HCT116 (cell line): Measurements from ENCODE around the gene IL17B. TPM values are rescaled to one million over a fixed set of nuclear protein-coding genes. Genes with fewer than 3 reads are reported as not detected.
A peak's percentile ranks its signal among the peaks of the same experiment; 100 is the strongest.

Experiments used
- ATAC-seq: fragments of 200-7000 bp; cut with Tn5 transposase; 2 replicates; pipeline ENCODE4 v1.9.1; 2020; ENCODE audit warnings: mild to moderate bottlenecking, moderate library complexity
- BruUV-seq: library from RNA; stranded (reverse); fragments of 400-500 nt; replicated peaks from 2 replicates; lab custom pipeline; 2021; lab: Mats Ljungman, UMichigan
- CTCF ChIA-PET: fragments of 300-600 bp; sonication (Branson Sonifier 250); formaldehyde crosslinking; loops from one replicate; lab custom pipeline; 2021; ENCODE audit warnings: antibody characterized with exemption; lab: Charles Lee
- POLR2A ChIA-PET: fragments of 300-600, 350-600 bp; sonication (Branson Sonifier 250); formaldehyde crosslinking; loops from one replicate; lab custom pipeline; 2021; ENCODE audit warnings: antibody characterized with exemption; lab: Charles Lee
- RAD21 ChIA-PET, 2 experiments: fragments of 300-600 bp; sonication (Branson Sonifier 250); formaldehyde crosslinking; loops; one replicate each; lab custom pipeline; 2023; ENCODE audit warnings: low total read pairs in 2 of 2; ENCODE audit not compliant: uncharacterized antibody in 2 of 2, unreplicated experiment in 2 of 2, low non-redundant PET in 1 of 2; lab: Charles Lee
- DNase-seq: peaks from one replicate; pipeline ENCODE4 v3.0.0-alpha.2; 2010; ENCODE audit warnings: low read depth, low spot score
- H2AFZ ChIP-seq: fragments of 200-600 bp; shearing (Covaris generic), sonication (generic); 2 replicates; pipeline ENCODE4 v1.6.1; 2017; ENCODE audit warnings: low read depth, mixed run types, mixed read lengths, antibody characterized with exemption, low read length; ENCODE audit not compliant: poor library complexity, severe bottlenecking
- H3K27ac ChIP-seq: 2 replicates; pipeline ENCODE4 v1.5.1; 2012; ENCODE audit warnings: low read depth, low read length
- H3K27me3 ChIP-seq: fragments of 200-600 bp; sonication (generic); 2 replicates; pipeline ENCODE4 v1.6.1; 2016; ENCODE audit warnings: mixed run types, low read length, mixed read lengths; ENCODE audit not compliant: insufficient read depth
- H3K36me3 ChIP-seq, 2 experiments: fragments of 200-500 bp in 1 of 2; fragments of 200-600 bp in 1 of 2; sonication (Bioruptor generic) in 1 of 2; sonication (generic) in 1 of 2; 2 replicates each; pipeline versions ENCODE4 v1.5.1 to v1.6.1; 2014 to 2016; ENCODE audit warnings: low read length in 2 of 2, inconsistent platforms in 1 of 2, mixed read lengths in 1 of 2, mixed run types in 1 of 2; ENCODE audit not compliant: insufficient read depth in 2 of 2, control insufficient read depth in 1 of 2
- H3K4me1 ChIP-seq, 2 experiments: fragments of 200-600 bp in 1 of 2; sonication (generic) in 1 of 2; 2 replicates each; pipeline versions ENCODE4 v1.5.1 to v1.6.1; 2012 to 2017; ENCODE audit warnings: low read length in 2 of 2, inconsistent platforms in 1 of 2, mild to moderate bottlenecking in 1 of 2, mixed read lengths in 1 of 2, mixed run types in 1 of 2, moderate library complexity in 1 of 2; ENCODE audit not compliant: insufficient read depth in 2 of 2, control insufficient read depth in 1 of 2
- H3K4me2 ChIP-seq: fragments of 200-600 bp; sonication (generic); 2 replicates; pipeline ENCODE4 v1.6.1; 2017; ENCODE audit warnings: mixed run types, low read length, mixed read lengths
- H3K4me3 ChIP-seq, 2 experiments: fragments of 200-600 bp in 1 of 2; sonication (generic) in 1 of 2; replicated peaks in 1 of 2; 2 replicates each; pipeline ENCODE4 v1.5.1; 2011 to 2016; ENCODE audit warnings: low read length in 2 of 2, control low read depth in 1 of 2, low read depth in 1 of 2, mild to moderate bottlenecking in 1 of 2, mixed read lengths in 1 of 2, mixed run types in 1 of 2
- H3K79me2 ChIP-seq: fragments of 200-600 bp; sonication (generic); 2 replicates; pipeline ENCODE4 v1.6.1; 2017; ENCODE audit warnings: mild to moderate bottlenecking, mixed run types, low read length, moderate library complexity, mixed read lengths; ENCODE audit not compliant: insufficient read depth
- H3K9ac ChIP-seq: fragments of 200-600 bp; sonication (generic); 2 replicates; pipeline ENCODE4 v1.6.1; 2016; ENCODE audit warnings: low read length, mixed read lengths
- H3K9me2 ChIP-seq: fragments of 200-600 bp; sonication (generic), shearing (Covaris generic); 2 replicates; pipeline ENCODE4 v1.6.1; 2017; ENCODE audit warnings: mixed run types, mild to moderate bottlenecking, moderate library complexity; ENCODE audit not compliant: insufficient read depth
- H3K9me3 ChIP-seq, 2 experiments: fragments of 200-500 bp in 1 of 2; fragments of 200-600 bp in 1 of 2; sonication (Bioruptor generic) in 1 of 2; sonication (generic) in 1 of 2; 2 replicates each; pipeline ENCODE4 v1.6.1; 2014 to 2017; ENCODE audit warnings: low read length in 2 of 2, mixed read lengths in 2 of 2, inconsistent platforms in 1 of 2, low read depth in 1 of 2, mild to moderate bottlenecking in 1 of 2, mixed run types in 1 of 2, moderate library complexity in 1 of 2; ENCODE audit not compliant: control insufficient read depth in 1 of 2, insufficient read depth in 1 of 2
- H4K20me1 ChIP-seq: fragments of 200-600 bp; sonication (generic), shearing (Covaris generic); 2 replicates; pipeline ENCODE4 v1.6.1; 2017; ENCODE audit warnings: mixed run types, mild to moderate bottlenecking, moderate library complexity; ENCODE audit not compliant: insufficient read depth
- CBX3 ChIP-seq: IDR thresholded peaks from 2 replicates; pipeline ENCODE4 v1.6.1; 2012; ENCODE audit warnings: low read depth
- CEBPB ChIP-seq: IDR thresholded peaks from 2 replicates; pipeline ENCODE4 v1.6.1; 2012; ENCODE audit warnings: low read depth
- ELF1 ChIP-seq: IDR thresholded peaks from 2 replicates; pipeline ENCODE4 v1.6.1; 2012; ENCODE audit warnings: low read depth, borderline replicate concordance
- EZH2phosphoT487 ChIP-seq: fragments of 200-600 bp; IDR thresholded peaks from 2 replicates; pipeline ENCODE4 v1.6.1; 2018; ENCODE audit warnings: antibody characterized with exemption, borderline replicate concordance
- FOSL1 ChIP-seq: IDR thresholded peaks from 2 replicates; pipeline ENCODE4 v1.6.1; 2012; ENCODE audit warnings: low read depth
- JUND ChIP-seq: IDR thresholded peaks from 2 replicates; pipeline ENCODE4 v1.6.1; 2012
- POLR2A ChIP-seq: IDR thresholded peaks from 2 replicates; pipeline ENCODE4 v1.7.0; 2011; ENCODE audit warnings: borderline replicate concordance; ENCODE audit not compliant: insufficient read depth, insufficient read length; ENCODE audit errors: extremely low read depth
- POLR2AphosphoS5 ChIP-seq: IDR thresholded peaks from 2 replicates; pipeline ENCODE4 v1.6.1; 2011; ENCODE audit warnings: mild to moderate bottlenecking, low read depth, low read length, moderate library complexity
- RAD21 ChIP-seq: IDR thresholded peaks from 2 replicates; pipeline ENCODE4 v1.6.1; 2012; ENCODE audit warnings: low read depth, mild to moderate bottlenecking
- SIN3A ChIP-seq: IDR thresholded peaks from 2 replicates; pipeline ENCODE4 v1.6.1; 2012; ENCODE audit warnings: low read depth
- SRF ChIP-seq: IDR thresholded peaks from 2 replicates; pipeline ENCODE4 v1.6.1; 2012; ENCODE audit warnings: low read depth
- TCF7L2 ChIP-seq: IDR thresholded peaks from 2 replicates; pipeline ENCODE4 v1.7.0; 2011; ENCODE audit warnings: borderline replicate concordance, inconsistent platforms; ENCODE audit not compliant: insufficient read depth, insufficient read length; ENCODE audit errors: extremely low read depth
- YY1 ChIP-seq: IDR thresholded peaks from 2 replicates; pipeline ENCODE4 v1.6.1; 2011; ENCODE audit warnings: low read length, low read depth, moderate library complexity, mild to moderate bottlenecking; ENCODE audit not compliant: insufficient replicate concordance; ENCODE audit errors: extremely low read depth
- ZNF274 ChIP-seq: fragments of 200-500 bp; sonication (Bioruptor generic); IDR thresholded peaks from 2 replicates; pipeline ENCODE4 v1.6.1; 2014; ENCODE audit warnings: mild to moderate bottlenecking, low read depth, low read length, inconsistent platforms
- intact Hi-C: fragments of 100-400 bp; cut with micrococcal nuclease; formaldehyde crosslinking; loops from 2 replicates; pipeline ENCODE4 v1.10.0; 2022
- total RNA-seq: library from RNA; stranded (reverse); gene quantifications from one replicate; pipeline ENCODE4 v1.2.1, GENCODE V29; 2021; ENCODE audit not compliant: unreplicated experiment
- TF ChIP-seq, protein P1 (sequence below), 3 experiments: fragments of 200-600 bp in 1 of 3; sonication (generic) in 1 of 3; IDR thresholded peaks in 2 of 3; conservative IDR thresholded peaks in 1 of 3; 2 replicates each; pipeline ENCODE4 v1.5.1; 2012 to 2017; ENCODE audit warnings: low read depth in 2 of 3, low read length in 2 of 3, antibody characterized with exemption in 1 of 3, borderline replicate concordance in 1 of 3, control low read depth in 1 of 3, mild to moderate bottlenecking in 1 of 3, mixed read lengths in 1 of 3, mixed run types in 1 of 3, moderate library complexity in 1 of 3; ENCODE audit not compliant: insufficient read depth in 1 of 3
- TF ChIP-seq, protein P2 (sequence below): IDR thresholded peaks from 2 replicates; pipeline ENCODE4 v1.6.1; 2012
- TF ChIP-seq, protein P3 (sequence below): IDR thresholded peaks from 2 replicates; pipeline ENCODE4 v1.6.1; 2012

IL17B gene
- total RNA-seq, 1 experiment from 2014 or later: 0.81 TPM

DNA sequence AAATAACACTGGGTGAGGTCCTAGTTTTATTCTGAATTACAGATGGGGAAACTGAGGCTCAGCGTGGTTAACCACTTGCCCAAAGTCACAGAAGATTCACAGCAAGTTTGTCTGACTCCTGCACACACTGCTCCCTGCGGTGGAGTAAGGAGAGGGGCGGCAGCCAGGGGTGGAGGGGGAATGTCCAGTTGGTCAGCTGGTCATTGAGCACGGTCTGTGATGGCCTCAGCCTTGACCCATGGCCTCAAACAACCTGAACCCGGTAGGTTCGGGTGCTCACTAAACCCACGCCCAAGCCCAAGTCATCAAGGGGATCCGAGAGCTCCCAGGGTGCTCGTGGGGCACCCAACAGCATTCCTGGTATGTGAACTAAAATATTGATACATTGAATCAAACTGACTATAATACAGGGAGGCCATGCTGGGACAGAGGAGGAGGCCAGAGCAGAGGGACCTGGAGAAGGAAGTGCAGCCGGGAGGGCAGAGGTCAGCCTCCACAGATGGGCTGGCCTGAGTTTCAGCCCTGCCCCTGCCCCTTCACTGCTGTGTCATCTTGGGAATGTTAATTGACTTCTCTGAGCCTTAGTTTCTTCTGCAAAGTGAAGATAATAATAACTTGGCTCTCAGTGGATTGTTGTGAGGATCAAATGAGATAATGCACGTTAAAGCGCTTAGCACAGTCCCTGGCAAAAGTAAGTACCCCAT lies 3.6 kb upstream of the IL17B start (continued):
- TF ChIP-seq, protein P1, sequence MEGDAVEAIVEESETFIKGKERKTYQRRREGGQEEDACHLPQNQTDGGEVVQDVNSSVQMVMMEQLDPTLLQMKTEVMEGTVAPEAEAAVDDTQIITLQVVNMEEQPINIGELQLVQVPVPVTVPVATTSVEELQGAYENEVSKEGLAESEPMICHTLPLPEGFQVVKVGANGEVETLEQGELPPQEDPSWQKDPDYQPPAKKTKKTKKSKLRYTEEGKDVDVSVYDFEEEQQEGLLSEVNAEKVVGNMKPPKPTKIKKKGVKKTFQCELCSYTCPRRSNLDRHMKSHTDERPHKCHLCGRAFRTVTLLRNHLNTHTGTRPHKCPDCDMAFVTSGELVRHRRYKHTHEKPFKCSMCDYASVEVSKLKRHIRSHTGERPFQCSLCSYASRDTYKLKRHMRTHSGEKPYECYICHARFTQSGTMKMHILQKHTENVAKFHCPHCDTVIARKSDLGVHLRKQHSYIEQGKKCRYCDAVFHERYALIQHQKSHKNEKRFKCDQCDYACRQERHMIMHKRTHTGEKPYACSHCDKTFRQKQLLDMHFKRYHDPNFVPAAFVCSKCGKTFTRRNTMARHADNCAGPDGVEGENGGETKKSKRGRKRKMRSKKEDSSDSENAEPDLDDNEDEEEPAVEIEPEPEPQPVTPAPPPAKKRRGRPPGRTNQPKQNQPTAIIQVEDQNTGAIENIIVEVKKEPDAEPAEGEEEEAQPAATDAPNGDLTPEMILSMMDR (IDR thresholded peaks at IDR 0.05 in 2 of 3, conservative IDR thresholded peaks at IDR 0.05 in 1 of 3; ENCODE audit: borderline replicate concordance in 1 of 3, insufficient read depth in 1 of 3, low read depth in 2 of 3, low read length in 2 of 3): no peak
- TF ChIP-seq, protein P2, sequence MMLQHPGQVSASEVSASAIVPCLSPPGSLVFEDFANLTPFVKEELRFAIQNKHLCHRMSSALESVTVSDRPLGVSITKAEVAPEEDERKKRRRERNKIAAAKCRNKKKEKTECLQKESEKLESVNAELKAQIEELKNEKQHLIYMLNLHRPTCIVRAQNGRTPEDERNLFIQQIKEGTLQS: no peak
- TF ChIP-seq POLR2A: no peak

DNA sequence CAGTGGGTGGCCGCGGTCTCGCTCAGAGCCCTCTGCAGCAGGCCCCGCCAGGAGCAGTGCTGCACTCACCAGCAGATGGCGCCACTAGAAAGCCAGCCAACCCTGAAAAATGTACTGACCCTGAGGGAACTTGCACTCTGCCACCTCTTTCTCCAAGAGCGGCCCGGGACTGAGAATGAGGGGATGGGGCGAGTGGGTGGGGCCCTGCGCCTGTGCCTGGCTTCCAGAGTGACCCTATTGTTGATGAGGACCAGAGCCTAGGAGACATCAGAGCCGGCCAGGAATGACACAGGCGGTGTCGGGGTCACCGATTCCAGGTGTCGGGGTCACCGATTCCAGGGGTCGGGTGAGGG lies 2.9 kb upstream of the IL17B start:
- Histone ChIP-seq H3K9ac (no peak overlapping the region), H3K4me2 (peak overlapping the region; percentile 33)
- POLR2A ChIA-PET: no interaction called here
- TF ChIP-seq JUND: no peak
- TF ChIP-seq POLR2A: no peak
- TF ChIP-seq EZH2phosphoT487: no peak
- TF ChIP-seq, protein P1 (IDR thresholded peaks at IDR 0.05 in 2 of 3, conservative IDR thresholded peaks at IDR 0.05 in 1 of 3; ENCODE audit: borderline replicate concordance in 1 of 3, insufficient read depth in 1 of 3, low read depth in 2 of 3, low read length in 2 of 3): peak; percentile 88 to 93 (median 90)
- TF ChIP-seq RAD21: peak; percentile 96
- TF ChIP-seq SIN3A: no peak
- TF ChIP-seq POLR2AphosphoS5: no peak
- TF ChIP-seq SRF: no peak
- TF ChIP-seq, protein P3, sequence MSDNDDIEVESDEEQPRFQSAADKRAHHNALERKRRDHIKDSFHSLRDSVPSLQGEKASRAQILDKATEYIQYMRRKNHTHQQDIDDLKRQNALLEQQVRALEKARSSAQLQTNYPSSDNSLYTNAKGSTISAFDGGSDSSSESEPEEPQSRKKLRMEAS: no peak
- TF ChIP-seq CBX3: no peak
- TF ChIP-seq YY1: no peak
- TF ChIP-seq ZNF274: no peak
- TF ChIP-seq FOSL1: no peak
- no peak for TF ChIP-seq TCF7L2
- no peak for TF ChIP-seq ELF1
- no peak for TF ChIP-seq CEBPB

More for the DNA sequence above, 2.9 kb upstream of the IL17B start:
- Histone ChIP-seq H4K20me1 (no peaks in the 10 kb centered on the region), H3K79me2 (no peaks in the 10 kb centered on the region), H3K27me3 (no peaks in the 10 kb centered on the region), H3K36me3 (no peaks in the 10 kb centered on the region), H3K4me3 (no peak overlapping the region), H2AFZ (no peak overlapping the region), H3K4me1 (peaks cover 0 to 6% of the 10 kb centered on the region in 2 experiments; a peak in 2 of 4 replicates), H3K27ac (no peak overlapping the region), H3K9me2 (no peaks in the 10 kb centered on the region), H3K9me3 (no peaks in the 10 kb centered on the region)
- intact Hi-C loops: loop anchor here (1.0 to 2.0 kb wide), 3 partner anchors 49 to 237 kb away; no protein-coding TSS in a partner anchor
- ATAC-seq (peak; percentile 97), DNase-seq (peak; percentile 33)
- ChIA-PET RAD21 (interaction anchor here in 1 of 2 experiments (0.7 to 2.2 kb wide), 3 partner anchors 52 to 236 kb away, joined by 3 to 8 read pairs (median 4); no protein-coding TSS in a partner anchor), CTCF (interaction anchor here (0.7 to 2.6 kb wide), 13 partner anchors 8 to 237 kb away, joined by 3 to 20 read pairs (median 6); no protein-coding TSS in a partner anchor)
- no TSS peak for BruUV-seq
